MM.1S (cell line): Measurements from ENCODE around the gene AMT.

Experiments
- EZH2 ChIP-seq: fragments of 300-600 bp; sonication (generic); optimal IDR thresholded peaks from 2 replicates; pipeline ENCODE3; 2017; ENCODE audit warnings: low read depth, mild to moderate bottlenecking, antibody characterized with exemption, low read length, mixed read lengths
- EZH2phosphoT487 ChIP-seq: fragments of 300-600 bp; sonication (generic); IDR thresholded peaks from 2 replicates; pipeline ENCODE4 v1.6.1; 2018; ENCODE audit warnings: antibody characterized with exemption, low read length
- TF ChIP-seq, protein P1 (sequence below): fragments of 300-600 bp; sonication (generic); IDR thresholded peaks from 2 replicates; pipeline ENCODE4 v1.5.1; 2016; ENCODE audit warnings: antibody characterized with exemption, low read length, mixed read lengths

DNA sequence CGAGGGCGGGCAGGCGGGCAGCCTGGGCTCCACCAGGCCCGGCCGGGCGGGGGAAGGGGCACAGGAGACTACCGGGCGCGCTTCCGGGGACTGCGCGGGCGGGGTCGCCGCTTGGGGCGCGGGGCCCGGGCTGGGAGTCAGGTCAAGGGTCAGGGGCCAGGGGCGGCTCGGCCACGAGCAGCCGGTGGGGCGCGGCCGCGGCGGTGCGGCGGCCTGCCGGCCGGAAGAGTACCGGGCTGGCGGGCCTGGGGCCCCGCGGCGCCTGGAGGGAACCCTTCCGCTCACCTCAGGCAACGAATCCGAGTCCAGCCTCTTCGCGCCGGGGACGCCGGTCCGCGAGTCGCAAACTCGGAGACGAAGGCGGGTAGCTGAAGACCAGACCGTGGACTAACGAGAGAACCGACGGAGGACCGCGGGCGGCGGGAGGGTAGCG lies 10.7 kb downstream of the AMT start:
- TF ChIP-seq, protein P1, sequence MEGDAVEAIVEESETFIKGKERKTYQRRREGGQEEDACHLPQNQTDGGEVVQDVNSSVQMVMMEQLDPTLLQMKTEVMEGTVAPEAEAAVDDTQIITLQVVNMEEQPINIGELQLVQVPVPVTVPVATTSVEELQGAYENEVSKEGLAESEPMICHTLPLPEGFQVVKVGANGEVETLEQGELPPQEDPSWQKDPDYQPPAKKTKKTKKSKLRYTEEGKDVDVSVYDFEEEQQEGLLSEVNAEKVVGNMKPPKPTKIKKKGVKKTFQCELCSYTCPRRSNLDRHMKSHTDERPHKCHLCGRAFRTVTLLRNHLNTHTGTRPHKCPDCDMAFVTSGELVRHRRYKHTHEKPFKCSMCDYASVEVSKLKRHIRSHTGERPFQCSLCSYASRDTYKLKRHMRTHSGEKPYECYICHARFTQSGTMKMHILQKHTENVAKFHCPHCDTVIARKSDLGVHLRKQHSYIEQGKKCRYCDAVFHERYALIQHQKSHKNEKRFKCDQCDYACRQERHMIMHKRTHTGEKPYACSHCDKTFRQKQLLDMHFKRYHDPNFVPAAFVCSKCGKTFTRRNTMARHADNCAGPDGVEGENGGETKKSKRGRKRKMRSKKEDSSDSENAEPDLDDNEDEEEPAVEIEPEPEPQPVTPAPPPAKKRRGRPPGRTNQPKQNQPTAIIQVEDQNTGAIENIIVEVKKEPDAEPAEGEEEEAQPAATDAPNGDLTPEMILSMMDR, result no peak
- TF ChIP-seq EZH2, result no peak
- no peak for TF ChIP-seq EZH2phosphoT487
